ENCODE measurements around the gene CRYBA4. TPM values are rescaled to one million over a fixed set of nuclear protein-coding genes. Genes with fewer than 3 reads are reported as not detected.

Gene CRYBA4
- not detected in 5 replicates for total RNA-seq (2022; extraction: Qiagen RNA extraction; ENCODE audit: low read depth)

DNA sequence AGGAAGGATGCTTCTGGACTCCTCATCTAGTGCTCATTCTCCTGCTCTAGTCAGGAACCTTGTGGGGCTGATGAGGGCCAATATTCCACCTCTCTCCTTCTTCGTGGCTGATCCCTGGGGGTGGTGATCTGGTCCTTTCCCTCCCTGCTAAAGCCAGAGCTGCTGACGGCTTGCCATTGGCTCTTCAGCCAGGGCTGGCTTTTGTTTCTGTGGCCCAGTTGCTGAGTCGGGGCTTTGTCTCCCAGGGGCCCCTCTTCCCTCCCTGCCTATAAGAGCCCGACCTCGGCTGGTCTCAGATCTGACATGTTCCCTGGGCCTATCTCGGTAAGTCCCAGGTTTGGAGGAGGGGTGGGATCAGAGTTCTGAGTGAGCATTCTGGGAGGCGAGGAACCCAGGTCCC is at the start of gene CRYBA4:
Gene CRYBA4, plus strand, starts transcription at position 301 of the 400 bp plus-strand sequence. CDS start 634 bp downstream, outside the sequence.

GRCh38 chr22:26589845-26590736 is 31.7 kb upstream of the CRYBA4 start, which contains the start of gene TPST2:
Gene TPST2, minus strand, starts transcription at chr22:26590132. Its CDS starts 48,502 bp downstream, at chr22:26541630.

GRCh38 chr22:26617271-26618199 is 4.2 kb upstream of the CRYBA4 start, which contains the start of gene CRYBB1:
Gene CRYBB1, minus strand, starts transcription at chr22:26618027. Its CDS starts 1,708 bp downstream, at chr22:26616319.

GRCh38 chr22:26656891-26657851 is 35.4 kb downstream of the CRYBA4 start, which contains the start of gene MIAT:
Gene MIAT, plus strand, starts transcription at chr22:26657588.

Other genes with a start within 250 kb of the CRYBA4 start
- 1.1 to 1.2 TPM (median 1.1 TPM) in 5 replicates for gene ASPHD2, start 192.7 kb upstream of the CRYBA4 start, total RNA-seq (2022; extraction: Qiagen RNA extraction; ENCODE audit: low read depth)
- 12.9 to 16.7 TPM (median 15.6 TPM) in 5 replicates for gene HPS4, start 138.2 kb upstream of the CRYBA4 start, total RNA-seq (2022; extraction: Qiagen RNA extraction; ENCODE audit: low read depth)
- 20.6 to 23.3 TPM (median 22.9 TPM) in 5 replicates for gene SRRD, start 138.1 kb upstream of the CRYBA4 start, total RNA-seq (2022; extraction: Qiagen RNA extraction; ENCODE audit: low read depth)
- 19.3 to 25.2 TPM (median 23.9 TPM) in 5 replicates for gene TFIP11, start 109.5 kb upstream of the CRYBA4 start, total RNA-seq (2022; extraction: Qiagen RNA extraction; ENCODE audit: low read depth)
- 9.0 to 10.9 TPM (median 10.4 TPM) in 5 replicates for gene TPST2, start 31.8 kb upstream of the CRYBA4 start, total RNA-seq (2022; extraction: Qiagen RNA extraction; ENCODE audit: low read depth)
- gene CRYBB1, start 3.9 kb upstream of the CRYBA4 start, total RNA-seq (2022; extraction: Qiagen RNA extraction; ENCODE audit: low read depth): not detected in 5 replicates
- gene MIAT, start 35.6 kb downstream of the CRYBA4 start, total RNA-seq (2022; extraction: Qiagen RNA extraction; ENCODE audit: low read depth): 0.22 to 0.32 TPM (median 0.23 TPM) in 5 replicates